Measurements from ENCODE around the gene IRF5.

DNA sequence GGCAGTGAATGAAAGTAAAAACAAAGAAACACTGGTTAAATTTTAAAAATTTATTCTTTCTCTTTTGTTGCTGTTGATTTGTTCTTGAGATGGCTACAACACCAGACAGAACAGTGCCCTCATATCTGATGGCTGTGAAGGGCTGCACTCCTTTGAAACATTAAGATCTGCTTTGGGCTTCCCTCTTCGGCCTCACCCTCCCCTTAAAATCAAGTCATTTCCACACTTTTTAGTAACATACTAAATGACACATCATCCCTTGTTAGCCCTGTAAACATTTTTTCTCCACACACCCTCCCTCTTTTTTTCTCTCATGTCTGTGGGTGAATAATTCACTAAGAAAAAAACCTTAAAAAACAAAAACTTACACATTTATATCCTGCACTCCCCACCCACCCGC lies 16.4 kb downstream of the IRF5 start:
- TF ChIP-seq POLR2A (IDR thresholded peaks at IDR 0.05) = no peak
- TF ChIP-seq, protein P1, sequence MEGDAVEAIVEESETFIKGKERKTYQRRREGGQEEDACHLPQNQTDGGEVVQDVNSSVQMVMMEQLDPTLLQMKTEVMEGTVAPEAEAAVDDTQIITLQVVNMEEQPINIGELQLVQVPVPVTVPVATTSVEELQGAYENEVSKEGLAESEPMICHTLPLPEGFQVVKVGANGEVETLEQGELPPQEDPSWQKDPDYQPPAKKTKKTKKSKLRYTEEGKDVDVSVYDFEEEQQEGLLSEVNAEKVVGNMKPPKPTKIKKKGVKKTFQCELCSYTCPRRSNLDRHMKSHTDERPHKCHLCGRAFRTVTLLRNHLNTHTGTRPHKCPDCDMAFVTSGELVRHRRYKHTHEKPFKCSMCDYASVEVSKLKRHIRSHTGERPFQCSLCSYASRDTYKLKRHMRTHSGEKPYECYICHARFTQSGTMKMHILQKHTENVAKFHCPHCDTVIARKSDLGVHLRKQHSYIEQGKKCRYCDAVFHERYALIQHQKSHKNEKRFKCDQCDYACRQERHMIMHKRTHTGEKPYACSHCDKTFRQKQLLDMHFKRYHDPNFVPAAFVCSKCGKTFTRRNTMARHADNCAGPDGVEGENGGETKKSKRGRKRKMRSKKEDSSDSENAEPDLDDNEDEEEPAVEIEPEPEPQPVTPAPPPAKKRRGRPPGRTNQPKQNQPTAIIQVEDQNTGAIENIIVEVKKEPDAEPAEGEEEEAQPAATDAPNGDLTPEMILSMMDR (IDR thresholded peaks at IDR 0.05) = no peak
